LNCAP (cell line): ENCODE data around the gene CD46.

ENCODE experiments used
- TF ChIP-seq, protein P1 (sequence below): fragments of 450-650 bp; IDR thresholded peaks from 2 replicates; pipeline ENCODE4 v1.5.1; 2017; ENCODE audit warnings: mild to moderate bottlenecking

CD46 gene

DNA sequence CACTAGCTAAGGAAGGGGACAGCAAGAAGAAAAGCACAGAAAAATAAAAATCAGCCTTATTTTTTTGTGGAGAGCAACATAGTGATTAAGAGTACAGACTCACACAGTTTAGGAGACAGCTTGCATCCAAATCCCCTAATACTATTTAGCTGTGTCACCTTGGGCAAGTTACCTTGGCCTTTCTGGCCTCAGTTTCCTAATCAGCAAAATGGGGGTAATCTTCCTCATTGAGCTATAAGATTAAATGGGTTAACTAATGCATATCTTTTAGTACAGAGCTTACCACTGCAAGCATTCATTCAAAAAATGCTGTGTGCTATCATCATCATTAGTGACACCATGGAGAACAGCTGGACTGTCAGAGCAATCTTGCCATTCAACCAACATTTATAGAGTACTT is 77.7 kb downstream of the CD46 start:
- TF ChIP-seq, protein P1, sequence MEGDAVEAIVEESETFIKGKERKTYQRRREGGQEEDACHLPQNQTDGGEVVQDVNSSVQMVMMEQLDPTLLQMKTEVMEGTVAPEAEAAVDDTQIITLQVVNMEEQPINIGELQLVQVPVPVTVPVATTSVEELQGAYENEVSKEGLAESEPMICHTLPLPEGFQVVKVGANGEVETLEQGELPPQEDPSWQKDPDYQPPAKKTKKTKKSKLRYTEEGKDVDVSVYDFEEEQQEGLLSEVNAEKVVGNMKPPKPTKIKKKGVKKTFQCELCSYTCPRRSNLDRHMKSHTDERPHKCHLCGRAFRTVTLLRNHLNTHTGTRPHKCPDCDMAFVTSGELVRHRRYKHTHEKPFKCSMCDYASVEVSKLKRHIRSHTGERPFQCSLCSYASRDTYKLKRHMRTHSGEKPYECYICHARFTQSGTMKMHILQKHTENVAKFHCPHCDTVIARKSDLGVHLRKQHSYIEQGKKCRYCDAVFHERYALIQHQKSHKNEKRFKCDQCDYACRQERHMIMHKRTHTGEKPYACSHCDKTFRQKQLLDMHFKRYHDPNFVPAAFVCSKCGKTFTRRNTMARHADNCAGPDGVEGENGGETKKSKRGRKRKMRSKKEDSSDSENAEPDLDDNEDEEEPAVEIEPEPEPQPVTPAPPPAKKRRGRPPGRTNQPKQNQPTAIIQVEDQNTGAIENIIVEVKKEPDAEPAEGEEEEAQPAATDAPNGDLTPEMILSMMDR, result no peak

DNA sequence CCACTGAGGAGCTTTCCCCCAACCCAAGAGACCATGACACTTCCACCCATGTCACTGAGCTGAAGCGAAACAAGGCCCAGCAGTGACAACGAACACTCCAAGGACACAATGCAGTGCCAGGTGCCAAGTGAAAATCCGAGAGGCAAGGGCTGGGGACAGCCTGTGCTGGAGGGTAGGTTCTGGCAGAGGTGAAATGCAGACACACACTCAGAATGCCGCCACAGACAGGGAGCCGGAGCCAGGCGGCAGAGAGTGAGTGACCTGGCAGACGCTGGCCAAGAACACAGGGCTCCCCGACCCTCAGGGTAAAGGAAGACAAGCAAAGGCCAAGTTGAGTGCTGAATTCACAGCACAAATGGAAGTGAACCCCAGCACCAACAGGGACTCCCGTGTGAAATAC is 78.9 kb downstream of the CD46 start:
- TF ChIP-seq, protein P1, result no peak

DNA sequence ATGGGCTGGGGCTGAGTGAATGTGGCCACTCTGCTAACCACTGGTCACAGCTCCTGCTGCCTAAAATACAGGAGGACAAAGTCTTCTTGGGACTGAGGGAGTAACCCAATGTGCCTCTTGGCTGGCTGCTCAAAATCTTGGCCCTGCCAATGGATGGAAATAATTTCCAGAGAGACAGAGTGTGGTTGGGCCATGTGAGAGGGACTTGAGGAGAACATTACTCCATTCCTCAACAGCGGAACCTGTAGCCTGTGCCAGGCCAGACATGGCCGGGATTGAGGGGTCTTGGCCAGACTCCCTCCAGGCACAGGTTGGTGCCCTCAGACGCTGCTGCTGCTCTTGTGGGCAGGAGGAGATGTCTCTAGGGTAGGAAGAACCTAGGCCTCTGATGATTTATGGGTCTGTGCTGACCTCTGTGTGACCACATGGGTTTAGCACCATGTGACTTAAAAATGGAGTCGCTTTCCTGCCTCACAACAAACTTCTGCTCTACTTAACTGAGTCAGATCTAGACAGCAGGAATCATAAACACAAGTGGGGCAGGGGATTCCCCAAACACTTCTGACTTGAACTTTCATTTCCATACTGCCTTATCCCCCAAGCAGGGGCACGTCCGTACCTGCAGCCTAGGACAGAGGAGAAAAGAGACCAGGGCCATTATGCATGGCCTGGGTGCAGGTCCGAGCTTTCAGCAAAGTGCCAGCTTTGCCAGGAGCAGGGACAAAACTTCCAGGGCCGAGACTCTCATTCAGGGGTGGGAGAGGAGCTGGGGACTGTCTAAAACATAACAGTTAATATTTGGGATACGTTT is 79.9 kb downstream of the CD46 start:
- TF ChIP-seq, protein P1, result no peak

DNA sequence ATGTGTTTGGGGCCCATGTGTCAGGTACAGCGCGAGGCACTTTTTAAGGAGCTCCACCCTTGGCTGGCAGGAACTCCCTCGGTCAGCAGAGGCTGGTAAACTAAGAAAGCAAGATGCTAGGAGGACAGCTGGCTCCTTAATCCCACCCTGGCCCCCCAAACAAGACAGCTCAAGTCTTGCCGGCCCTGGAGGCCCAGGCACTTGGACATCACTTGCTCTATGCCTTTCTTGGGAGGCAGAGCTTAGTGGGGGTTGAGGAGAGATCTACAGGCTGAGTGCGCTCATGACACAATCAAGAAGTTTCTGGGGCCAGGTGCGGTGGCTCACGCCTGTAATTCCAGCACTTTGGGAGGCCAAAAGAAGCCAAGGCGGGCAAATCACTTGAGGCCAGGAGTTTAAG is 80.9 kb downstream of the CD46 start:
- TF ChIP-seq, protein P1, result no peak

DNA sequence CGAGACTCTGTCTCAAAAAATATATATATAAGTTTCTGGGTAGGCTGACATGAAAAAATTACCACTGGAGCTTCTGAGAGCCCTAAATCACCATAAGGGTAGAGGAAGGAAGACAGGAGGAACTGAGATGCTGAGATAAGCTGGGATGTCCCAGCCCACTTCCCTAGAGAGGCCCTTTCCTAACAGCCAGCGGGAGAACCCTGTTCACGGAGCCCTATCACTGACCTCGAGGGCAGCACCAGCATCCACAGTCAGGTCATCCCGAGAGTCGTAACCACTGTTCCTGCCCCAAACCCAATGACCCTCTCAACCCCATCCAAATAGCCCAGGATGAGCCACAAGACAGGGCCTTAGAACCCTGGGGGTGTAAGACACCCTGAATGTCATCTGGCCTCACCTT is 81.5 kb downstream of the CD46 start:
- TF ChIP-seq, protein P1, result no peak

DNA sequence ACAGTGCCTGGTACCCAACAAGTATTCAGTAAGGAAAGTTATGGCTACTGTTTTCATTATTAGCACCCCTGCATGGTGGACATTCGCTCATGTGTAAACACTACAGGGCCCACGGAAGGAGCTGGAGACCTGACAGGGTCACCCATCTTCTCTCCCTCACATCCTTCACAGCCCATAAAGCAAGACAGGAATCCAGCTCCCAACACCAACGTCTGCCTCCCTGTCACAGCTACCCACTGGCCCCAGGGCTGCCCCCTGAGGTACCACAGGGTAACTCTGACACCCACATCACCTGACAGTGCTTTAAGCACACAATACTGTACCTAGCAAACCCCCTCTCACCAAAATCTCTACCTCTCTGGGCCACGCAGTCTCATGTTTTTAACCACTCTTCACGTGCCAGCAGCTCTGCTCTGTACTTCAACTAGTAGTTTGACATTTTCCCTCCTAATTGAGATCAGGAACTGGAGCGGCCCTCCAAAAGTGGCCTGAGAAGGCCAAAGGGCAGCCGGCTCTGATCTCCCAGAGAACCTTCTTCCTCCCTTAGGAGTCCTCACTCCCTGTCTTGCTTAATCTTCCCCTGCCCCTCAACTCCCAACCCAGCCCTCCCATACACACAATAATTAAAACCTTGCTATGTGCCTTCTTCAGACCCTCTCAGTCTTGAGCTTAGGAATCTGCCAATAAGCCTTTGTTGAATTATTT is 82.3 kb downstream of the CD46 start:
- TF ChIP-seq, protein P1, result no peak

DNA sequence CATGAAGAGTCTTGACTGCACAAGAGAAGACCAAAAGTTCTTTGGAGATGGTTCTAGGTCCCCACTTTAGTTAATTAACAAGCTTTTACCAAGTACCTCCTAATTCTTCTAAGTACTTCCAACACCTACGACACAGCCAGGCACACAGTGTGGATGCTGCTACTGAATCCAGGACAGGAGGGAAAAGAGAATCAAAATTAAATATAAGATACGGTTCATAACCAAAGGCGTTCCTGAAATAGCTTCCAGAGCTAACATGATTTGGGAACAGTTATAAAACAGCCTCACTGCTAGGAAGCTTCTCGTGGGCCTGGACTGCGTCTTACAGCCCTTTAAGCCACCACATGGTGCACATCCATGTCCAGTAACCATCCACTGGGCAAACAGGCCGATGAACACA is 84.1 kb downstream of the CD46 start:
- TF ChIP-seq, protein P1, result no peak
